ENCODE measurements around the gene STRADB. TPM values are rescaled to one million over a fixed set of nuclear protein-coding genes. Genes with fewer than 3 reads are reported as not detected.
A peak's percentile ranks its signal among the peaks of the same experiment; 100 is the strongest.

The STRADB gene
- total and polyA plus RNA-seq, 2 of the 4 experiments (the other 2 are of a cell fraction): 14.9 to 31.5 TPM

- Histone ChIP-seq H3K9me1 (ENCODE audit: insufficient read depth, low read length) (no peaks in the 10 kb centered on the region), H3K36me3 (ENCODE audit: control insufficient read depth, insufficient read depth, low read length) (no peaks in the 10 kb centered on the region), H2BK15ac (ENCODE audit: low read depth, low read length) (no peak overlapping the region), H3K23ac (ENCODE audit: low read depth, low read length) (no peak overlapping the region), H3K14ac (replicated peaks; ENCODE audit: low read depth, low read length) (no peak overlapping the region), H3K4me3 (ENCODE audit: insufficient read depth, low read depth, low read length) (no peak overlapping the region), H4K8ac (ENCODE audit: low read depth in 2 of 2, low read length in 2 of 2) (no peak overlapping the region; a peak in 1 of 4 replicates), H4K5ac (ENCODE audit: low read depth, low read length) (no peak overlapping the region), H3K9me3 (ENCODE audit: control insufficient read depth, insufficient read depth, low read length) (peaks cover 7% of the 10 kb centered on the region), H2BK5ac (ENCODE audit: low read depth, low read length, poor library complexity, severe bottlenecking) (no peak overlapping the region), H2BK120ac (ENCODE audit: low read depth, low read length) (no peak overlapping the region), H3K4ac (ENCODE audit: low read depth, low read length) (no peak overlapping the region), H2AK9ac (replicated peaks; ENCODE audit: low read depth, low read length, poor library complexity) (no peak overlapping the region), H4K20me1 (ENCODE audit: insufficient read depth, low read length) (no peaks in the 10 kb centered on the region), H3K27ac (ENCODE audit: insufficient read depth, low read length) (no peak overlapping the region), H3K56ac (ENCODE audit: extremely low read depth, insufficient read depth, low read length) (no peak overlapping the region), H3K9ac (ENCODE audit: low read depth, low read length) (no peak overlapping the region), H3K18ac (ENCODE audit: low read depth, low read length) (no peak overlapping the region), H2BK20ac (ENCODE audit: low read depth, low read length) (no peak overlapping the region), H2AK5ac (ENCODE audit: low read depth, low read length) (no peak overlapping the region), H2AFZ (replicated peaks; ENCODE audit: low read length, poor library complexity) (no peak overlapping the region), H3K4me1 (ENCODE audit: control insufficient read depth, insufficient read depth, low read length) (no peaks in the 10 kb centered on the region), H3K79me1 (ENCODE audit: low read depth in 1 of 2, low read length in 2 of 2) (no peaks in the 10 kb centered on the region), H3K4me2 (ENCODE audit: low read depth, low read length) (no peak overlapping the region), H4K91ac (ENCODE audit: insufficient read depth, low read depth, low read length) (no peak overlapping the region), H3K27me3 (ENCODE audit: control insufficient read depth, insufficient read depth, low read length) (no peaks in the 10 kb centered on the region)
- BruUV-seq (replicated peaks): no TSS peak
- ATAC-seq (ENCODE audit: low read depth): no peak
- ChIA-PET POLR2A (ENCODE audit: unreplicated experiment) (no interaction called here), CTCF (no interaction called here)
- TF ChIP-seq CTCF (conservative IDR thresholded peaks at IDR 0.05; ENCODE audit: low read depth, low read length) (no peak), SMC3 (IDR thresholded peaks at IDR 0.05; ENCODE audit: low read depth, low read length) (no peak), POLR2A (IDR thresholded peaks at IDR 0.05; ENCODE audit: low read depth, low read length) (no peak), NFE2L2 (IDR thresholded peaks at IDR 0.05; ENCODE audit: low read depth, low read length) (no peak), ELK1 (IDR thresholded peaks at IDR 0.05; ENCODE audit: borderline replicate concordance, low read depth, low read length) (no peak), FOS (IDR thresholded peaks at IDR 0.05; ENCODE audit: low read depth, low read length) (no peak), RAD21 (IDR thresholded peaks at IDR 0.05; ENCODE audit: low read length) (no peak), MAZ (IDR thresholded peaks at IDR 0.05; ENCODE audit: borderline replicate concordance, low read depth, low read length) (no peak), RFX5 (IDR thresholded peaks at IDR 0.05; ENCODE audit: low read depth, low read length) (no peak), CHD1 (IDR thresholded peaks at IDR 0.05; ENCODE audit: low read depth, low read length) (no peak)
- dilution Hi-C loops (cut with HindIII; ENCODE audit: low sequenced_read_pairs, unreplicated experiment) (no loop called here), in situ Hi-C loops (cut with MboI; ENCODE audit: low sequenced_read_pairs) (no loop called here), intact Hi-C loops (cut with micrococcal nuclease) (no loop called here)
- no CpG with 5 or more reads among the region's 3 CpGs for WGBS, 2 experiments (ENCODE audit: extremely low coverage in 2 of 2, insufficient read length in 1 of 2)
- peak; percentile 77 for DNase-seq
Measured at GRCh38 chr2:201500534-201500933, 49.0 kb downstream of the STRADB start.
